SK-N-MC (cell line): ENCODE measurements around the gene AFF2.

Source experiments
- EZH2 ChIP-seq: fragments of 200-600 bp; sonication (generic); IDR thresholded peaks from one replicate; pipeline ENCODE4 v1.6.1; 2017; ENCODE audit warnings: antibody characterized with exemption
- FOXP2 ChIP-seq: optimal IDR thresholded peaks from 2 replicates; pipeline ENCODE3; 2011; ENCODE audit warnings: mild to moderate bottlenecking, moderate library complexity; ENCODE audit not compliant: insufficient read depth; ENCODE audit errors: extremely low read length, control extremely low read depth
- POLR2AphosphoS5 ChIP-seq: IDR thresholded peaks from 2 replicates; pipeline ENCODE4 v1.6.1; 2012; ENCODE audit warnings: mild to moderate bottlenecking, low read depth, low read length, borderline replicate concordance

GRCh38 chrX:148600131-148600530, 99.7 kb downstream of the AFF2 start:
- TF ChIP-seq EZH2: no peak
- TF ChIP-seq POLR2AphosphoS5: no peak
- TF ChIP-seq FOXP2: no peak
